IMR-90 (cell line): ENCODE results near the gene APOBEC3H. TPM values are rescaled to one million over a fixed set of nuclear protein-coding genes. Genes with fewer than 3 reads are reported as not detected.

Experiments used
- ATAC-seq: fragments of 200-7000 bp; cut with Tn5 transposase; 2 replicates; pipeline ENCODE4 v1.9.1; 2020; ENCODE audit warnings: low read depth, mild to moderate bottlenecking, moderate library complexity
- BruUV-seq: library from RNA; stranded (reverse); fragments of 400-500 nt; replicated peaks from 2 replicates; lab custom pipeline; 2021; lab: Mats Ljungman, UMichigan
- CTCF ChIA-PET: fragments of 300-600 bp; formaldehyde crosslinking; extraction: SDS; loops from one replicate; lab custom pipeline; 2021; ENCODE audit warnings: antibody characterized with exemption; lab: Yijun Ruan, JAX
- POLR2A ChIA-PET: fragments of 300-600 bp; sonication (Branson Sonifier 250); formaldehyde crosslinking; loops from one replicate; lab custom pipeline; 2022; ENCODE audit warnings: antibody characterized with exemption; ENCODE audit not compliant: unreplicated experiment; lab: Charles Lee
- DNase-seq: peaks from one replicate; pipeline ENCODE4 v3.0.0; 2013
- H2AFZ ChIP-seq: replicated peaks from 2 replicates; pipeline ENCODE3; 2013; ENCODE audit warnings: low read length, mild to moderate bottlenecking; ENCODE audit not compliant: poor library complexity
- H2AK5ac ChIP-seq: 2 replicates; pipeline ENCODE4 v1.6.1; 2013; ENCODE audit warnings: low read depth, low read length, inconsistent platforms
- H2AK9ac ChIP-seq: replicated peaks from 2 replicates; pipeline ENCODE3; 2013; ENCODE audit warnings: mild to moderate bottlenecking, low read depth, low read length, moderate library complexity; ENCODE audit not compliant: poor library complexity
- H2BK120ac ChIP-seq: 2 replicates; pipeline ENCODE4 v1.6.1; 2013; ENCODE audit warnings: low read depth, low read length, inconsistent platforms
- H2BK15ac ChIP-seq: 3 replicates; pipeline ENCODE4 v1.6.1; 2013; ENCODE audit warnings: low read depth, low read length, inconsistent platforms
- H2BK20ac ChIP-seq: 2 replicates; pipeline ENCODE4 v1.6.1; 2013; ENCODE audit warnings: low read depth, mild to moderate bottlenecking, inconsistent platforms, low read length, moderate library complexity
- H2BK5ac ChIP-seq: 2 replicates; pipeline ENCODE4 v1.6.1; 2013; ENCODE audit warnings: mild to moderate bottlenecking, low read depth, low read length, inconsistent platforms; ENCODE audit not compliant: poor library complexity, severe bottlenecking
- H3K14ac ChIP-seq: replicated peaks from 2 replicates; pipeline ENCODE4 v1.6.1; 2013; ENCODE audit warnings: low read depth, low read length, inconsistent platforms
- H3K18ac ChIP-seq: 2 replicates; pipeline ENCODE4 v1.6.1; 2013; ENCODE audit warnings: low read depth, low read length, control low read depth
- H3K23ac ChIP-seq: 2 replicates; pipeline ENCODE4 v1.6.1; 2013; ENCODE audit warnings: low read depth, low read length, inconsistent platforms
- H3K27ac ChIP-seq: 2 replicates; pipeline ENCODE4 v1.5.1; 2013; ENCODE audit warnings: mild to moderate bottlenecking, control low read depth, low read length; ENCODE audit not compliant: insufficient read depth
- H3K27me3 ChIP-seq: 2 replicates; pipeline ENCODE4 v1.6.1; 2013; ENCODE audit warnings: low read length; ENCODE audit not compliant: control insufficient read depth, insufficient read depth
- H3K36me3 ChIP-seq: 2 replicates; pipeline ENCODE4 v1.6.1; 2013; ENCODE audit warnings: low read length, mixed read lengths; ENCODE audit not compliant: control insufficient read depth, insufficient read depth
- H3K4ac ChIP-seq: 2 replicates; pipeline ENCODE4 v1.6.1; 2013; ENCODE audit warnings: low read depth, low read length, inconsistent platforms
- H3K4me1 ChIP-seq: 2 replicates; pipeline ENCODE4 v1.6.1; 2013; ENCODE audit warnings: low read length, mixed read lengths; ENCODE audit not compliant: control insufficient read depth, insufficient read depth
- H3K4me2 ChIP-seq: 2 replicates; pipeline ENCODE4 v1.6.1; 2013; ENCODE audit warnings: low read depth, mild to moderate bottlenecking, control low read depth, low read length, moderate library complexity
- H3K4me3 ChIP-seq: 2 replicates; pipeline ENCODE4 v1.5.1; 2013; ENCODE audit warnings: low read depth, mild to moderate bottlenecking, control low read depth, low read length, moderate library complexity; ENCODE audit not compliant: insufficient read depth
- H3K56ac ChIP-seq: 2 replicates; pipeline ENCODE4 v1.6.1; 2013; ENCODE audit warnings: low read length, inconsistent platforms; ENCODE audit not compliant: insufficient read depth; ENCODE audit errors: extremely low read depth
- H3K79me1 ChIP-seq, 2 experiments: 2 replicates each; pipeline ENCODE4 v1.6.1; 2013; ENCODE audit warnings: low read length in 2 of 2, inconsistent platforms in 1 of 2, low read depth in 1 of 2
- H3K9ac ChIP-seq: 2 replicates; pipeline ENCODE4 v1.6.1; 2013; ENCODE audit warnings: low read depth, low read length, control low read depth
- H3K9me1 ChIP-seq: 2 replicates; pipeline ENCODE4 v1.6.1; 2013; ENCODE audit warnings: low read length, inconsistent platforms; ENCODE audit not compliant: insufficient read depth
- H3K9me3 ChIP-seq: 2 replicates; pipeline ENCODE4 v1.6.1; 2013; ENCODE audit warnings: low read length; ENCODE audit not compliant: control insufficient read depth, insufficient read depth
- H4K20me1 ChIP-seq: 2 replicates; pipeline ENCODE4 v1.6.1; 2013; ENCODE audit warnings: low read length, inconsistent platforms; ENCODE audit not compliant: insufficient read depth
- H4K5ac ChIP-seq: 2 replicates; pipeline ENCODE4 v1.6.1; 2013; ENCODE audit warnings: mild to moderate bottlenecking, low read depth, low read length, control low read depth
- H4K8ac ChIP-seq, 2 experiments: 2 replicates each; pipeline ENCODE4 v1.6.1; 2013; ENCODE audit warnings: low read depth in 2 of 2, low read length in 2 of 2, control low read depth in 1 of 2, inconsistent platforms in 1 of 2
- H4K91ac ChIP-seq: 2 replicates; pipeline ENCODE4 v1.6.1; 2013; ENCODE audit warnings: low read depth, low read length, inconsistent platforms; ENCODE audit not compliant: insufficient read depth
- BHLHE40 ChIP-seq: fragments of 150-350 bp; IDR thresholded peaks from 2 replicates; pipeline ENCODE4 v1.6.1; 2016; ENCODE audit warnings: mild to moderate bottlenecking, low read depth, low read length
- CEBPB ChIP-seq: IDR thresholded peaks from 2 replicates; pipeline ENCODE4 v1.6.1; 2012; ENCODE audit warnings: low read depth, low read length, improper control_type of control experiment
- FOS ChIP-seq: fragments of 150-350 bp; IDR thresholded peaks from 2 replicates; pipeline ENCODE4 v1.6.1; 2016; ENCODE audit warnings: low read depth, low read length
- MAFK ChIP-seq: IDR thresholded peaks from 2 replicates; pipeline ENCODE4 v1.6.1; 2012; ENCODE audit warnings: low read depth, low read length, improper control_type of control experiment
- MAZ ChIP-seq: IDR thresholded peaks from 2 replicates; pipeline ENCODE4 v1.6.1; 2012; ENCODE audit warnings: low read depth, mild to moderate bottlenecking, low read length, improper control_type of control experiment, moderate library complexity, borderline replicate concordance
- MXI1 ChIP-seq: IDR thresholded peaks from 2 replicates; pipeline ENCODE4 v1.6.1; 2012; ENCODE audit warnings: low read depth, mild to moderate bottlenecking, low read length, moderate library complexity, borderline replicate concordance
- NFE2L2 ChIP-seq: fragments of 150-350 bp; IDR thresholded peaks from 2 replicates; pipeline ENCODE4 v1.6.1; 2016; ENCODE audit warnings: low read depth, mild to moderate bottlenecking, low read length
- POLR2A ChIP-seq: IDR thresholded peaks from 2 replicates; pipeline ENCODE4 v1.6.1; 2012; ENCODE audit warnings: mild to moderate bottlenecking, low read depth, low read length
- RAD21 ChIP-seq: IDR thresholded peaks from 2 replicates; pipeline ENCODE4 v1.6.1; 2012; ENCODE audit warnings: low read length, improper control_type of control experiment
- RFX5 ChIP-seq: IDR thresholded peaks from 2 replicates; pipeline ENCODE4 v1.8.0; 2012; ENCODE audit warnings: low read depth, mild to moderate bottlenecking, low read length, moderate library complexity
- WGBS, 2 experiments: methylation state at CpG; one replicate each; pipeline versions ENCODE4 v1.1.5 to v1.1.7; 2013; ENCODE audit warnings: missing lambda C conversion rate in 2 of 2; ENCODE audit not compliant: insufficient read length in 1 of 2; ENCODE audit errors: extremely low coverage in 2 of 2; 5-methylcytosine and 5-hydroxymethylcytosine counted together
- dilution Hi-C: fragments of 300-500 bp; cut with HindIII; formaldehyde crosslinking; loops from one replicate; pipeline ENCODE4 v1.14.3; 2018; ENCODE audit warnings: low sequenced_read_pairs; ENCODE audit not compliant: unreplicated experiment
- in situ Hi-C: fragments of 300-500 bp; cut with MboI; formaldehyde crosslinking; loops from 3 replicates; pipeline ENCODE4 v1.14.3; 2019; ENCODE audit warnings: low sequenced_read_pairs, inconsistent platforms, mixed read lengths
- intact Hi-C: fragments of 100-400 bp; cut with micrococcal nuclease; formaldehyde crosslinking; loops from 2 replicates; pipeline ENCODE4 v1.10.0; 2022
- polyA plus RNA-seq, 3 experiments: library from polyadenylated mRNA; depleted of rRNA; stranded (reverse); fragments of >200 nt; gene quantifications; 2 replicates each; pipeline ENCODE4 v1.2.3, GENCODE V29; 2012; ENCODE audit warnings: low replicate concordance in 1 of 3
- total RNA-seq: library from RNA; depleted of rRNA; stranded (reverse); fragments of >200 nt; gene quantifications from 2 replicates; pipeline ENCODE4 v1.2.3, GENCODE V29; 2012
- TF ChIP-seq, protein P1 (sequence below): fragments of 150-350 bp; IDR thresholded peaks from 2 replicates; pipeline ENCODE4 v1.6.1; 2017; ENCODE audit warnings: mild to moderate bottlenecking, antibody characterized with exemption, low read length, low read depth

The APOBEC3H gene
- total and polyA plus RNA-seq, 2 of the 4 experiments (the other 2 are of a cell fraction) = 0.18 TPM; not detected in 1

DNA sequence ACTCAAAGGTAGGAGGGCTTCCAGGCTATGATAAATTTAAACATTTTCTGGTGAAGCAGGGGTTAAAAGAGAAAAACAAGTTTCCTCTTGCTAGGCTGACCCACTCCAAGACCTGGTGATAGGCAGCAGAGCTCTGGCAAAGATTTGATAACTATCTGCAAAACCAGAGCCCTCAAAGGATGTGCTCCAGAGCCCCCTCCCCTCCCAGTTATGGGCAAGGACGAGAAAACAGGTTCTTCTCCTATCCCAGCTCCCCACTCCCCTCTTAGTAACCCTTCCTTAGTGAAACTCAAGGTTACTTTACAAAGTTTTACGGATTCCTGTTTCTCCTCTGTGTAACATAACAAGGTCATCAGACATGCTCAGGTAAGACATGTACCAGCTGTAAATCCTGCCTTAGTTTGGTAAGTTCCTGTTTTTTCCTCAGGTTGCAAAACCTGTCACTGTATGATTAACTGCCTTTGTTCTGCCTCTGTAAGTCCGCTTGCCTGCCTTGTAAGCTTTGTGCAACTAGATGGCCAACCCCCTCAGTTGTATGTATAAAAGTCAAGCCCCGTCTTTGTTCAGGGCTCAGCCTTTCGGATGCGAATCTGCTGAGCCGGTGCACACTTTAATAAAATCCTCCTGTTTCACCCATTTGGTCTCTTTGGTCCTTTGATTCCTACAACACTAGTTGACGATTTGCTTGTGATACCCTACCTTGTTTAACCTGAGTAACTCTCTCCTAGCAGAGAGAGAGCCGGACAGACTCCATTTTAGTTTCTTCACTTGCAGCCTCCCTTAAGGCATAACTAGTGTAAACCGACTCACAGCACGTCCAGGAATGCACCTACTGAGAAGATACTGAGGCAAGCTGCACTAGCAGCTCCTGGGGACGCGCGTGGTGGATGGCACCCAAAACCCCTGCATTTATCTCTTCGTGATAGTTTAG is 13.9 kb downstream of the APOBEC3H start:
- no peaks in the 10 kb centered on the region for H3K9me1 ChIP-seq
- H3K56ac ChIP-seq = no peak overlapping the region
- H2AK9ac ChIP-seq = no peak overlapping the region
- WGBS, 2 experiments = 38% methylated on average over 4 of the region's 15 CpGs; no CpG with 5 or more reads in 1 of the 2 experiments
- no peak overlapping the region for H4K8ac ChIP-seq
- H3K4me2 ChIP-seq = no peak overlapping the region
- dilution Hi-C loops = no loop called here
- H3K14ac ChIP-seq = no peak overlapping the region
- no peaks in the 10 kb centered on the region for H3K36me3 ChIP-seq
- DNase-seq (no peak), ATAC-seq (no peak)
- H2BK20ac ChIP-seq = no peak overlapping the region
- no peak overlapping the region for H3K4ac ChIP-seq
- no peak overlapping the region for H3K18ac ChIP-seq
- peaks cover 3% of the 10 kb centered on the region; the same call in 1 of the 2 replicates for H3K9me3 ChIP-seq
- H3K9ac ChIP-seq = no peak overlapping the region
- H2AFZ ChIP-seq = no peak overlapping the region
- CTCF ChIA-PET = no interaction called here
- no peak overlapping the region for H3K4me3 ChIP-seq
- no peak overlapping the region for H3K27ac ChIP-seq
- no peak overlapping the region for H4K91ac ChIP-seq
- H2BK120ac ChIP-seq = no peak overlapping the region
- no peak overlapping the region for H3K23ac ChIP-seq
- intact Hi-C loops = no loop called here
- H2BK5ac ChIP-seq = no peak overlapping the region
- TF ChIP-seq MAFK = no peak
- no peak for TF ChIP-seq NFE2L2
- no peak for TF ChIP-seq CEBPB
- no peak for TF ChIP-seq BHLHE40
- no peak for TF ChIP-seq MXI1
- TF ChIP-seq, protein P1, sequence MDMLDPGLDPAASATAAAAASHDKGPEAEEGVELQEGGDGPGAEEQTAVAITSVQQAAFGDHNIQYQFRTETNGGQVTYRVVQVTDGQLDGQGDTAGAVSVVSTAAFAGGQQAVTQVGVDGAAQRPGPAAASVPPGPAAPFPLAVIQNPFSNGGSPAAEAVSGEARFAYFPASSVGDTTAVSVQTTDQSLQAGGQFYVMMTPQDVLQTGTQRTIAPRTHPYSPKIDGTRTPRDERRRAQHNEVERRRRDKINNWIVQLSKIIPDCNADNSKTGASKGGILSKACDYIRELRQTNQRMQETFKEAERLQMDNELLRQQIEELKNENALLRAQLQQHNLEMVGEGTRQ = no peak
- TF ChIP-seq MAZ = no peak
- TF ChIP-seq POLR2A = no peak
- no peak for TF ChIP-seq RAD21
- no peak for TF ChIP-seq FOS
- no peak for TF ChIP-seq RFX5
- POLR2A ChIA-PET = no interaction called here
- in situ Hi-C loops = loop anchor here (25.0 kb wide), 1 partner anchor 249 kb away; the partner anchor contains the start of gene CBX6
- no peak overlapping the region for H2BK15ac ChIP-seq
- peaks cover 36% of the 10 kb centered on the region for H3K27me3 ChIP-seq
- no peak overlapping the region for H2AK5ac ChIP-seq
- no TSS peak for BruUV-seq
- no peaks in the 10 kb centered on the region for H3K4me1 ChIP-seq
- no peak overlapping the region for H4K5ac ChIP-seq
- no peaks in the 10 kb centered on the region for H3K79me1 ChIP-seq
- no peaks in the 10 kb centered on the region for H4K20me1 ChIP-seq
